ENCODE data around the gene SLC6A19. TPM values are rescaled to one million over a fixed set of nuclear protein-coding genes. Genes with fewer than 3 reads are reported as not detected.

The SLC6A19 gene
- polyA plus RNA-seq, 1 experiment = not detected

GRCh38 chr5:1159341-1159675 lies 42.1 kb upstream of the SLC6A19 start:
- no peak for DNase-seq (ENCODE audit: low read depth)
- POLR2A ChIA-PET = no interaction called here
- Histone ChIP-seq H3K36me3 (ENCODE audit: control insufficient read depth, insufficient read depth, low read length) (no peaks in the 10 kb centered on the region), H3K27me3 (ENCODE audit: control insufficient read depth, insufficient read depth, low read length) (peaks cover 12% of the 10 kb centered on the region), H3K4me3 (ENCODE audit: low read depth, low read length) (no peak overlapping the region)
- TF ChIP-seq, protein P1, sequence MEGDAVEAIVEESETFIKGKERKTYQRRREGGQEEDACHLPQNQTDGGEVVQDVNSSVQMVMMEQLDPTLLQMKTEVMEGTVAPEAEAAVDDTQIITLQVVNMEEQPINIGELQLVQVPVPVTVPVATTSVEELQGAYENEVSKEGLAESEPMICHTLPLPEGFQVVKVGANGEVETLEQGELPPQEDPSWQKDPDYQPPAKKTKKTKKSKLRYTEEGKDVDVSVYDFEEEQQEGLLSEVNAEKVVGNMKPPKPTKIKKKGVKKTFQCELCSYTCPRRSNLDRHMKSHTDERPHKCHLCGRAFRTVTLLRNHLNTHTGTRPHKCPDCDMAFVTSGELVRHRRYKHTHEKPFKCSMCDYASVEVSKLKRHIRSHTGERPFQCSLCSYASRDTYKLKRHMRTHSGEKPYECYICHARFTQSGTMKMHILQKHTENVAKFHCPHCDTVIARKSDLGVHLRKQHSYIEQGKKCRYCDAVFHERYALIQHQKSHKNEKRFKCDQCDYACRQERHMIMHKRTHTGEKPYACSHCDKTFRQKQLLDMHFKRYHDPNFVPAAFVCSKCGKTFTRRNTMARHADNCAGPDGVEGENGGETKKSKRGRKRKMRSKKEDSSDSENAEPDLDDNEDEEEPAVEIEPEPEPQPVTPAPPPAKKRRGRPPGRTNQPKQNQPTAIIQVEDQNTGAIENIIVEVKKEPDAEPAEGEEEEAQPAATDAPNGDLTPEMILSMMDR (IDR thresholded peaks at IDR 0.05; ENCODE audit: insufficient read depth, low read depth, low read length) = no peak
- CTCF ChIA-PET = no interaction called here

DNA sequence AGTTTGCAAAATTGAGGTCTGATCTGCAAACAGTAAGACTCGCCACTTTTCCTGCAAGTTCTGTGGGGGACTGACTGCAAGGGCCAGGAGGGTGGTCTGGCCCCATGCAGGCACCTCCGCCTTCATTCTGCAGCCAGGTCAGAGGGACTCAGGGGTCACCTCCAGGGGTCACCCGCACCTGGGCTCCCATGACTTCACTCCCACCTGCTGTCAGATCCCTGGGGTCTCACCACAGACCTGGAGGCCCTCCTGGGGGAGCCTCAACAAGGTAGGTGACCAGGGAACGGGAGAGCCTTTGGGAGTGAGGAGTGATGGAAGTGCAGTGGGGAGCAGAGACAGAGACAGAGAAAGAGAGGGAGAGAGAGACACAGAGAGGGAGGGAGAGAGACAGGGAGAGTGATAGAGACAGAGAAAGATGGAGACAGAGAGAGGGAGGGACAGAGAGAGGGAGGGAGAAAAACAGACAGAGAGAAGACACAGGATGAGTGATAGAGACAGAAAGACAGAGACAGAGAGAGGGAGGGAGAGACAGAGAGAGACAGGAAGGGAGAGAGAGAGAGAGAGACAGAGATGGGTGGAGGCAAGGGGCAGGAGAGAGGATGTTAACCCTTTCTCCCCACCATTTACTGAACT lies 41.5 kb upstream of the SLC6A19 start:
- ChIA-PET POLR2A (no interaction called here), CTCF (interaction anchor here (0.6 kb wide), 1 partner anchor 236 kb away, joined by 3 read pairs; no protein-coding TSS in a partner anchor)
- Histone ChIP-seq H3K4me3 (ENCODE audit: low read depth, low read length) (no peak overlapping the region), H3K36me3 (ENCODE audit: control insufficient read depth, insufficient read depth, low read length) (no peaks in the 10 kb centered on the region), H3K27me3 (ENCODE audit: control insufficient read depth, insufficient read depth, low read length) (peaks cover 9% of the 10 kb centered on the region)
- TF ChIP-seq, protein P1 (IDR thresholded peaks at IDR 0.05; ENCODE audit: insufficient read depth, low read depth, low read length) = no peak
- DNase-seq (ENCODE audit: low read depth) = no peak

- ChIA-PET CTCF (interaction anchor here (1.2 to 1.8 kb wide), 2 partner anchors 13 to 484 kb away, joined by 8 read pairs; no protein-coding TSS in a partner anchor), POLR2A (no interaction called here)
- Histone ChIP-seq H3K4me3 (ENCODE audit: low read depth, low read length) (no peak overlapping the region), H3K27me3 (ENCODE audit: control insufficient read depth, insufficient read depth, low read length) (peaks cover 7% of the 10 kb centered on the region), H3K36me3 (ENCODE audit: control insufficient read depth, insufficient read depth, low read length) (no peaks in the 10 kb centered on the region)
- TF ChIP-seq, protein P1 (IDR thresholded peaks at IDR 0.05; ENCODE audit: insufficient read depth, low read depth, low read length) = no peak
- DNase-seq (ENCODE audit: low read depth) = no peak
These were observed 40.1 kb upstream of the SLC6A19 start for GRCh38 chr5:1161108-1161832.

DNA sequence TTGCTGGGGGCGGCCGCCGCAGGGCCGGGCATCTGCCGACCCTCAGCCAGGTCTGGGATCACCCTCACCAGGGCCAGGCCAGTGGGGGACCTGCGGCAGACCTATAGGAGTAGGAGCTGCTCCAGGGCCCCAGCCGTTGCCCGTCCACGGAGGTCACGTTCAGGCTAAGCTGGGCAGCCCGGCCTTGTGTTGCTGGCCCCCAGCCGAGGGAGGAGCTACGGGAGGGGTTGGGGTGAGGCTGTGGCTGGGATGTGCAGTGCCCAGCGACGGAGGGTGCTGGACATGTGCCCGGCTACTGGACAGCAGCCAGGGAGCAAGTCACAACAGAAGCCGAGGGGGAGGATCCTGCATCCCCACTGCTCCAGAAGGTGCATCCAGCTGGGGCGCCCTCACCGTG lies 39.6 kb upstream of the SLC6A19 start:
- H3K36me3 ChIP-seq (ENCODE audit: control insufficient read depth, insufficient read depth, low read length) = no peaks in the 10 kb centered on the region
- peaks cover 4% of the 10 kb centered on the region for H3K27me3 ChIP-seq (ENCODE audit: control insufficient read depth, insufficient read depth, low read length)
- TF ChIP-seq, protein P1 (IDR thresholded peaks at IDR 0.05; ENCODE audit: insufficient read depth, low read depth, low read length) = no peak
- DNase-seq (ENCODE audit: low read depth) = no peak
- POLR2A ChIA-PET = no interaction called here
- H3K4me3 ChIP-seq (ENCODE audit: low read depth, low read length) = no peak overlapping the region
- CTCF ChIA-PET = interaction anchor here (0.8 to 2.0 kb wide), 6 partner anchors 12 to 483 kb away, joined by 3 to 8 read pairs (median 6); no protein-coding TSS in a partner anchor

- no peak overlapping the region for H3K4me3 ChIP-seq (ENCODE audit: low read depth, low read length)
- DNase-seq (ENCODE audit: low read depth) = no peak
- H3K36me3 ChIP-seq (ENCODE audit: control insufficient read depth, insufficient read depth, low read length) = no peaks in the 10 kb centered on the region
- CTCF ChIA-PET = interaction anchor here (0.8 to 2.0 kb wide), 7 partner anchors 12 to 483 kb away, joined by 3 to 8 read pairs (median 4); no protein-coding TSS in a partner anchor
- POLR2A ChIA-PET = no interaction called here
- TF ChIP-seq, protein P1 (IDR thresholded peaks at IDR 0.05; ENCODE audit: insufficient read depth, low read depth, low read length) = no peak
- H3K27me3 ChIP-seq (ENCODE audit: control insufficient read depth, insufficient read depth, low read length) = peaks cover 3% of the 10 kb centered on the region
These were observed 39.1 kb upstream of the SLC6A19 start for GRCh38 chr5:1162276-1162675.

Data from BJ (cell line).